ENCODE data around the gene KCTD2.
"Not testable (repeated sequence)": the region's sequence is repeated elsewhere in the genome, so short reads cannot be mapped to it uniquely, and the experiment has no call there.

KCTD2 gene, protein sequence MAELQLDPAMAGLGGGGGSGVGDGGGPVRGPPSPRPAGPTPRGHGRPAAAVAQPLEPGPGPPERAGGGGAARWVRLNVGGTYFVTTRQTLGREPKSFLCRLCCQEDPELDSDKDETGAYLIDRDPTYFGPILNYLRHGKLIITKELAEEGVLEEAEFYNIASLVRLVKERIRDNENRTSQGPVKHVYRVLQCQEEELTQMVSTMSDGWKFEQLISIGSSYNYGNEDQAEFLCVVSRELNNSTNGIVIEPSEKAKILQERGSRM

DNA sequence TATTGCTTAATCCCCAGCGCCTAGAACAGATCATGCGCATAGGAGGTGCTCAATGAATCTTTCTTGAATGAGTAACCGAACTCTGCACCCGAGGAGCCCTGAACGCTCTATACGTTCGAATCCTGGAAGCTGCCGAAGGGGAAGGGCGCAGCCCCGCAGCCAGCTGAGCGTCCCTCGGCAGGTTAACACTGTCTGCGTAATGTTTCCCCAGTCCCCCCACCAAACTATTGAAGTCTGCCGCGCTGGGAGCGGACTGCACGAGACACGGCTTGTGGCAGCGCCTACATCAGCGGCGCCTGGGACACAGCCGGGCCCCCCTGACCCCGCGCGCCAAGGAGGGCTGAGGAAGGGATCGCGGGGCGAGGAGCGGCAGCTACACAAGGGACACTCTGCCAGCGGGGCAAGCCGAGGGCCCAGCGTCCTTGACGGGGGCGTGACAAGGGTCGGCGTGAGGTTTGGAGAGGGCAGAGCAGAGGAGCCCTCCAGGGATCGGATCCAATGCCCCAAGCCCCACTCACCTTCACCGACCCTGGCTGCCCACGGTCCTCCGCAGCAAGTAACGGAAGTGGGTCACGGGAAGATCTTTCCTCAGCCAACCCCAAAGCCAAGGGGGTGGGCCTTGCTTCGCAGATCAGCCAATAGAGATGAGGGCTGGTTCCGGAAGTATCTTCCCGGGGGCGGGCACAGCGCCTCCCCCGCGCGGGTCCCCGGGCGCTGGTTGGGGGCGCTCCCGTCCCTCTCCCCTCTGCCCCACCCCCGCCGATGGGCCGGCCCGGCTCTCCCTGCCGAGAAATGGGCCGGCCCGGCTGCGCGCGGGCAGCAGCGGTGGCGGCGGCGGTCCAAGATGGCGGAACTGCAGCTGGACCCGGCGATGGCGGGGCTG, at the start of gene KCTD2, which contains the start of gene ATP5PD:
KCTD2 (plus strand) TSS at position 819 of the 883 bp plus-strand sequence; CDS start at position 845, 26 bp downstream.
ATP5PD (minus strand) TSS at position 563 of the 883 bp plus-strand sequence. CDS start 4,319 bp downstream, outside the sequence.
- peak; percentile 93 for DNase-seq

DNA sequence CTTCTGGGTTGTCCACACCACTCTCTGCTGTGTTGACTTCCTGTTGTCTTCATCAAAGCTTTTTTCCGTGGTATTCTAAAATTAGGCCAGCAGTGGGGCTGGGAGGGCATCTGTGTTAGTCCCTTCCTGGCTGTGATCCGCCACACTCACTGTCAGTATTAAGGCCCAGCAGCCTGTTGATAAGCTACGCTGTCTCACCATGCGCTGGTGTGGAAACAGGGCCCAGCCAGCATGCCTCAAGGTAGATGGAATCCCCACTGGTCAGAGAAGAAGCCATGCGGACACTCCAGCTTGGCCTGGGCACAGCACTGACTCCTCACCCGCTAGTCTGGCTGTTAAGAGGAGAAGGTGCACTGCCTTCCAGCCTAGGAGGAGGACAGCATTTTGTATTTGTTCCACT, 48.2 kb upstream of the KCTD2 start:
- no peak for DNase-seq

- DNase-seq, result no peak
These were observed 47.5 kb upstream of the KCTD2 start for GRCh38 chr17:74999523-74999922.

- no peak for DNase-seq
These were observed 44.8 kb upstream of the KCTD2 start for GRCh38 chr17:75001915-75002843.

DNA sequence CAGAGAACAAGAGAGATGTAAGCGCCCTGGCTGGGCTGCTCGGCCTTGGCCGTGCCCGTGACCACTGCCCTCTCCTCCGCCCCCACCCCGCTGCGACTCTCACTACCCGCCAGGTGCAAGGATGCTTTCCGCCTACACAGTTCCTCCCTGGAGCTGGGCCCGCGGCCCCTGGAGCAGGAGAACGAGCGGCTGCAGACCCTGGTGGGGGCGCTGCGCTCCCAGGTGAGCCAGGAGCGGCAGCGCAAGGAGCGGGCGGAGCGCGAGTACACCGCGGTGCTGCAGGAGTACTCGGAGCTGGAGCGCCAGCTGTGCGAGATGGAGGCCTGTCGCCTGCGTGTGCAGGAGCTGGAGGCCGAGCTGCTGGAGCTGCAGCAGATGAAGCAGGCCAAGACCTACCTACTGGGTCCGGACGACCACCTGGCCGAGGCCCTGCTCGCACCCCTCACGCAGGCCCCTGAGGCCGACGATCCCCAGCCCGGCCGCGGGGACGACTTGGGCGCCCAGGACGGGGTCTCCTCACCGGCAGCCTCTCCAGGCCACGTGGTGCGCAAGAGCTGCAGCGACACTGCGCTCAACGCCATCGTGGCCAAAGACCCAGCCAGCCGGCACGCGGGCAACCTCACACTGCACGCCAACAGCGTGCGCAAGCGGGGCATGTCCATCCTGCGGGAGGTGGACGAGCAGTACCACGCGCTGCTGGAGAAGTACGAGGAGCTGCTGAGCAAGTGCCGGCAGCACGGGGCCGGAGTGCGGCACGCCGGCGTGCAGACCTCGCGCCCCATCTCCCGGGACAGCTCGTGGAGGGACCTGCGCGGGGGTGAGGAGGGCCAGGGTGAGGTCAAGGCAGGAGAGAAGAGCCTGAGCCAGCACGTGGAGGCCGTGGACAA, 43.7 kb upstream of the KCTD2 start:
- no peak for DNase-seq

GRCh38 chr17:75003957-75004355, 43.1 kb upstream of the KCTD2 start:
- no peak for DNase-seq

DNA sequence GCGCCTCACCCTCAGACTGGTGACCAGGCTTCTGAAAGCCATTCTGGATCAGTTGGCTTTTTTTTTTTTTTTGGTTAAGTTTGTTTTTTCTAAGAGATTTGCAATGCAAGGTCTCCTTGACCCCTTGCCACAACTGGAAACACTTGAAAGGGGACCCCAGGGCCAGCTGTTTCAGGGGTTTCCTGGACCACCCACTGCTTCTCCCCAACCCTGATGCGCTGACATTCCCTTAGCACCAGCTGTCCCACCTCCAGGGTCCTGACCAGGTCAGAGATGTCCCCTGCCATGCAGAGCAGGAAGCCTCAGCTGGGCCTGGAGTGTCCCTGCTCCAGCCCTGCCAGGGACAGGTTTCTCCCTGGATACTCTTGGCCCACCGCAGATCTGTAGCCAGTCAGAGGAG, 42.7 kb upstream of the KCTD2 start:
- DNase-seq, result no peak

DNA sequence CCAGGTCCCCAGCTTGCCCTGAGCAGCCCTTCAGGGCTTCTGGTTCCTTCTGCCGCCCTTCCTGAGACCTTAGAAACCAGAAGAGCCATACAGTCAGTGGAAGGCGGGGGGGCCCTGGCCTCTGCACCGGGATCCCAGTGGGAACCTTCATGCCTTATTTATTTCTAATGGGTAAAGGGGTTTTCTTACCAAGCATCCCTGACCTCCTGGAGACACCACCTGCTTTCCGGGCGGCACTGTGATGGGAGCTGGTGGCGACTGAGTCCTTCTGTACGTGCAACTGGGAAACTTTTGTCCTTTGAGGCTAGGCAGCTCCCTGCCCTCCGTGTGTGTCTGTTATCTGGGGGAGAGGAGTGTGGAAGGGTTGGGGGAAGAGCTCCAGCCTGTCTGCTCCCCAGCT, 41.7 kb upstream of the KCTD2 start:
- DNase-seq, result no peak

GRCh38 chr17:75006084-75006483, 40.9 kb upstream of the KCTD2 start:
- DNase-seq, result not testable (repeated sequence)

DNA sequence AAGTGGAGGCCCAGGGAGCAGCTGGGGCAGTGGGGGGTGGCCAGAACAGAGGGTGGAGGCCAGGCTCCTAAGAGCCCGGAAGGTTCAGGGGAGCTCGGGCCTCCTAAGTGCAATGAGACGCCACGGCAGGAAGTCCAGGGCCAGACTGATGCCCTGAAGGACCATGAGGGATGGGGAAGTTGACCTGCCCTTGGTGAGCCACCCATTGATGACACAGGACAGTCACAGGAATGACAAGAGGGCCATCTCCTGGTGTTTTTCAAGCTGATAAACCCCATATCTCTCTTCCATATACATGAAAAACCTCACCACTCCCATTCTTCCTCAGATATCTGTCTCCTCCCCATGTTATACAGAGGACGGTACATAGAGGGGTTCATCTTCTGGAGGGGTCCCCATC, 40.4 kb upstream of the KCTD2 start:
- no peak for DNase-seq

DNA sequence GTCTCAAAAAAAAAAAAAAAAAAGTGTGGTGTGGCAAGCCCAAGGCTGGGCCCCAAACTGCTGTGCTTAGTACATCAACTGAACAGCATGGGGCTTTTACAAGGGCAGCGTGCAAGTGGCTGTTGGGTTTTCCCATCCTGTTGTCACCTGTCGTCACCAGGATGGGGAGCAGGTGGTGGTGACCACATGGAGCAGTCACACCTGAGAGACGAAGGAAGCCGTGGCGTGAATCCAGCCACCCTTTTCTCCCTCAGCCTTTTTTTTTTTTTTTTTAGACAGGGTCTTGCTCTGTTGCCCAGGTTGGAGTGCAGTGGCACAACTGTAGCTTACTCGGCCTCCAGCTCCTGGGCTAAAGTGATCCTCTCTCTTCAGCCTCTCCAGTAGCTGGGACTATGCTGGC, 38.7 kb upstream of the KCTD2 start:
- no peak for DNase-seq

- DNase-seq, result no peak
These were observed 37.8 kb upstream of the KCTD2 start for GRCh38 chr17:75009139-75009724.

DNA sequence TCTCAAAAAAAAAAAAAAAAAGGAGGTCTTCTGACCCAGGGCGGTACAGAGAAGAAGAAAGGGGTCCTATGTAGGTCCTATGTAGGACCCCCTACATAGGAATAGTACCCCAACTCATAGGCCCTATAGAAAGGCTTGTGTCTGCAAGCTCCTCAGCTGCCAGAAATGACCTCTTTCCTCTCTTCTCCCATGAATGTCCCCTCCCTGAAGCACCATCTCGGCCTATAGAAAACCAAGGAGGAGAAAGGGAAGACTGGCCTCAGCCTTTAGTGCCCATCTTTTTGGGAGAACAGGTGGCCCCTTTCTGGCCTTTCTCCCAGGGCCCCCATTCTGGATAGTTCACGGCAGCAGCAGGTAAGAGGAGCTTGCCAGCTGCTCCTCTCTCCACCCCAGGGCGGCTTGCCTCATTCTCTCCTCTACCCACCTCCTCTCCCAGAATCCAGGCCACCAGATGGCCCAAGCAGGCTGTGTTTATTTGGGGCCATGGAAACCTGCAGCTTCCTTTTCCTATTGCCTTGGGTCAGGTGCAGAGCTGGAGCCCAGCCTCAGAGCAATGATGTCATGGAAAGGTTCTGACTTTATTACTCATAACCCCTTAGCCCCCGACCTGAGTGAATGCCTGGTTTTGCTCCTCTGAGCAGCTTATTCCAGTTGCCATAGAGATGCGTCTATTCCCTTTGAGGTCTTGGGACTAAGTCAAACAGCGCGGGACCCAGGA, 36.2 kb upstream of the KCTD2 start:
- no peak for DNase-seq

DNA sequence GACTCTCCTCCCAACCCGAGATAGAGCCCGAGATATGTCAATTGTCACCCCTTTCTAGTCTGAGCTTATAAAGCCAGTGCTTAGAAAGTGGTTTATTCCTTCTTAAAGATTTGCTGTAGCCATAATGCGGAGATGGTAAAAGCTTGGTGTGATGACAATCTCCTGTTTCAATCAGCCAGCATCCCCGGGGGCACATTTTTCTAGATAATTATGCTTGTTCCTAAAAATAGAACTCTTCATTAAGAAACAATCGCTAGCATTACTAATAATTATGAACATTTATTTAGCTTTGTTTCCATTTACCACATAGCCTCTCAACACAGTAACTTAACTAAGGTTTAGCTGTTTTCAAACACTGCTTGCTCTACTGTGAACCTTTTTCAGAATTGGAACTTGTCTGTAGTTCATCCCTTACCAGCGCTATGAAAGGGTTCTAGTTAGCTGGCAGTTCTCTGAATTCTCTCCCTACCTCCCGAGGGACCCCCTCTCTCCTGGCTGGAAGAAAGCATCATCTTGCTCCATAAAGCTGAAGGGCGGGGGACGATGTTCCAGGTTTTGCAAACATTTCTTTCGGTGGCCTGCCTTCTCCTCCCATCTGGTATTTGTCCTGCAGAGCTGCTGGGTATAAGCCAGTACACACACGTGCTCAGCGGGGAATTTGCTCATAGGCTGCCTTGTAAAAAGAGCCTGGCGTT, 35.5 kb upstream of the KCTD2 start:
- no peak for DNase-seq

- no peak for DNase-seq
These were observed 35.0 kb upstream of the KCTD2 start for GRCh38 chr17:75012096-75012345.

DNA sequence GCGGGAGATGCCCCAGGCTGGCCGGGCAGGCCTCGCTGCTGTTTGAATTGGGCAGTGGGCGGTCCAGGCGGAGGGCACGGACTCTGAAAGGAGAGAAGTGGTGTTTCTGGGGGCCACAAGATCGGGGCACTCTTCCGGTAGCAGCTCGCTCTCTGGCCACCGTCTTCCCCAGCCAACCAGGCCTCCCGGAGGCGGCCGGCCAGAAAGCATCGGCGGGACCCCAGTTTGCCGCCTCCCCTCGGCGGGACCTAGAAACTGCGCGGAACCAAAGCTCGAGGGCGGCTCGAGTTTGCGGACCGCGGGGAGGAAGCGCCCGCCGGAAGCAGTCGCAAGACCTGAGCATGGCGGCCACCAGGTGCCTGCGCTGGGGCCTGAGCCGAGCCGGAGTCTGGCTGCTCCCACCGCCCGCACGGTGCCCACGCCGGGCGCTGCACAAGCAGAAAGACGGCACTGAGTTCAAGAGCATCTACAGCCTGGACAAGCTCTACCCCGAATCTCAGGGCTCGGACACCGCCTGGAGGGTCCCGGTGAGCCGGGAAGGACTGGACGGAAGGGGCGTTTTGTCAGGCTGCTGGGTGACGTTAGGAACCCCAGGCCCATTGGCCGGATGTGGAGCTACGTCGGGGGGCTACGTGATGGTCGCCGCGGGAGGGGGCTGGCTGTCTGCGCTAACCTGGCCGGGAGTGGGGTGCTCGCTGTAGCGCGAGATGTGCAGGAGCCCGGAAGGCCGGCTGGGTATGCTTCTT, 34.5 kb upstream of the KCTD2 start, which contains the start of gene MRPL58:
MRPL58 (plus strand) TSS at position 325 of the 746 bp plus-strand sequence; CDS start at position 342, 17 bp downstream.
- DNase-seq, result peak; percentile 80

DNA sequence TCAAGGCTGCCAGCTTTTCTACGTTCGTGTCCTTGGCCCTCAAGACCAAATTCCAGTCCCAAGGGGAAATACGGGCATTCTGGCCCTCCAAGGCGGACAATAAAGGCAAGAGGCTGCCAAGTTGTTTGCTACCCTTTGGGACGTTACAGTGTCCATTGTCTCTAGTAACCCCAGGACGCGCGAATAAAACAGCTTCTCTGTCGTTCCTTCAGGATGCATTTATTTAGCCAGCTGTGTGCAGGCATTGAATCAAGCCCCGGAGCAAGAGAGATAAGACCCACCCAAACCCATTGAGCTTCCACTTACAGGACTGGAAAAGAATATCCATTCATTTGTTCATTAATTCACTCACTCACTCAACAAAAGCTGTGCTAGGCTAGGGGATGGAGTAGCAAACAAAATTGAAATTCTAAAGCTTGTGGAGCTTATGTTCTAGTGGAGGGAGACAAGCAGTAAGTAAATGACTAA, 33.9 kb upstream of the KCTD2 start:
- no peak for DNase-seq

DNA sequence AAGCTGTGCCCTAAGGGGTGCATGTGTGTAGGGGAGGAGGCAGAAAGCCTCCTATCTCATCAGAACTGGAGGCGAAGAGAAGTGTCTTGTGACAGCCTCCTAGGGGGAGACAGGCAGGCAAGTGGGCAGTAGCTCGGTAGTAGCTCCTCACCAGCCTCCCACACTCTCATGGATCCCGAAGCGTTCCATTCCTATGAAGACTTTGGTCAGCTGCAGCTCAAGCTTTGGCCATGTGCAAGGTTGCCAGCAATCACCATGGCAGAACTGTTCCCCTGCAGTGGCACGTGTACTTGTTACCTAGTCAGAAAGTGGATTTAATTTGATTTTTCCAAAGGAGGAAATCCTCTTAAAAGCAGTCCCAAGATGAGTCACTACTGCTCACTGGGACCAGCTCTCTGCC, 27.9 kb upstream of the KCTD2 start:
- DNase-seq, result no peak

DNA sequence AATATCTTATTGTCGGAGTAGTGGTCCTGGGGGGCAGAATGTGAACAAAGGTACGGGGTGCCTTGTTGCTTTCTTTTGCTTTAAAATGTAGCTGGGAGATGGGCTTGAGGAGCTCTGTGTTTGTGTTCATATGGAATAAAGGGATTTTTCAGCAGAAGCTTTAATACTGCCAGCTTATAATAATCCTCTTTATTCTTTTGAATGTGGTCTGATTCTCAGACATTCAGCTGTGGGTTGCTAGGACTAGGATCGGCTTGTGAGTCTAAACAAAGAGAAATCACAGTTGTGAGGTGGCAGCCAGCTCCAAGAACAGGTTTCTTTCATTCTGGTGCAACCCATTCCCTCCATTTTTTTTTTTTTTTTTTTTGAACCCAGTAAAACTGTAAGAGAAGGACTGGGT, 27.3 kb upstream of the KCTD2 start:
- DNase-seq, result no peak

All from stimulated activated CD4-positive, alpha-beta T cell treated with anti-CD3 and anti-CD28 coated beads, Interleukin-4, amount 100 ng/mL, for 1 hour (primary cell).